ENCODE results near the gene KRTAP12-3.
"Not testable (repeated sequence)": the region's sequence is repeated elsewhere in the genome, so short reads cannot be mapped to it uniquely, and the experiment has no call there.

KRTAP12-3 gene

DNA sequence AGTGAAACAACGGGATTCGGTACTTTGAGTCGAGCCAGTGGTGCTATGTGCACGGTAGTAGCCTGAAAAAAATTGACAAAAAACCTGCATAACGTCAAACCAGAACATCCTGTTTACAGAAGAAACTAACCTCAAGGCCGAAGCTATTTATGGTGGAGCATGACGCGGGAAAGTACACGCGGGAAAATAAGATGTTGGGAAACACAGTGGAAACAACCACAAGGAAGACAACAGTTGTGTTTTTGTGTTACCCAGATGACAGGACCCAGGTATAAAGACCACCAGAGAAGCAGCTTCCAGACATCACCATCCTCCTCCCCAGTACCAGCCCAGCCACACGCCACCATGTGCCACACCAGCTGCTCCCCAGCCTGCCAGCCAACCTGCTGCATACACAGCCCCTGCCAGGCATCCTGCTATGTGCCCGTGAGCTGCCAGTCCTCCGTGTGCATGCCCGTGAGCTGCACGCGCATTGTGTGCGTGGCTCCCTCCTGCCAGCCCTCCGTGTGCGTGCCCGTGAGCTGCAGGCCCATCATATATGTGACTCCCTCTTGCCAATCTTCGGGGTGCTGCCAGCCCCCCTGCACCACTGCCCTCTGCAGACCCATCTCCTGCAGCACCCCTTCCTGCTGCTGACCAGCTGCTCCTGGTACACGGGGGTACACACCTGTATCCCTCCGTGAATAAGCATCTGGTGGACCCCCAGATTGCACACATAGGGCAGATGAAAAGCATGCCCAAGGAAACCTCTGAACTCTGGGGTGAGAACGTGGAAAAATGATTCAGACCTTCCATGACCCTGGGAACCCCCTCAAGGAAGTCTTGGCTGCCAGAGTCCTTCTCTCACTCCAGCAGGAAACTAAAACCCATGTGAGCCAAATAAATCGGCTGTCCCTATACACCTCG, at the start of gene KRTAP12-3:
KRTAP12-3 (plus strand) TSS at position 298 of the 906 bp plus-strand sequence; CDS start at position 346, 48 bp downstream.
- ChIA-PET CTCF (interaction anchor here (0.7 kb wide), 1 partner anchor 85 kb away, joined by 3 read pairs; no protein-coding TSS in a partner anchor), POLR2A (ENCODE audit: low non-redundant PET) (no interaction called here)
- no peak within 1 kb of the TSS for H3K27ac ChIP-seq
- no peak for TF ChIP-seq CTCF (conservative IDR thresholded peaks at IDR 0.05; ENCODE audit: low read depth)
- DNase-seq (ENCODE audit: low spot score): no peak

GRCh38 chr21:44609193-44609592, 48.5 kb upstream of the KRTAP12-3 start:
- POLR2A ChIA-PET (ENCODE audit: low non-redundant PET): no interaction called here

GRCh38 chr21:44610157-44610843, 47.4 kb upstream of the KRTAP12-3 start:
- DNase-seq (ENCODE audit: low spot score); H3K27ac ChIP-seq; CTCF ChIA-PET; POLR2A ChIA-PET (ENCODE audit: low non-redundant PET): not testable (repeated sequence)

More at GRCh38 chr21:44609193-44609592, 48.5 kb upstream of the KRTAP12-3 start:
- TF ChIP-seq CTCF (conservative IDR thresholded peaks at IDR 0.05; ENCODE audit: low read depth): no peak
- no peak for DNase-seq (ENCODE audit: low spot score)
- CTCF ChIA-PET: no interaction called here
- no peak overlapping the region for H3K27ac ChIP-seq

DNA sequence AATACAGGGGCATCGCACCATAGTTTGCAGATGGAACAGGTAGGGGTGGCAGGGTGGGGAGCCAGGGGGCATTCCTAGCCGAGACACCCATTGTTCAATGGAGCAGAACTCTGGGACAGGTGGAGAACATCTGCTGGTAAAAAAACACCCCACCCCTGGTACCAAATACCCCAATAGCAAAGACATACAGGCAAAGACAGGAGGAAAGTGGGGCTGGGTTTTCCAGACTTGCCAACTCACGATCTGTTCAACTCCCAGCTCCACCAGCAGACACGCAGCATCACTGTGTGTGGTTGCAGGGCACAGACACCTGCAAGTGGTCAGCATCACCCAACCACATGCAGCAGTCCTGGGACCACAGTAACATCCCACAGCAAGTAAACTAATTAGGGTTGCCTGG, 46.2 kb upstream of the KRTAP12-3 start:
- DNase-seq (ENCODE audit: low spot score): no peak
- CTCF ChIA-PET: no interaction called here
- POLR2A ChIA-PET (ENCODE audit: low non-redundant PET): no interaction called here
- TF ChIP-seq CTCF (conservative IDR thresholded peaks at IDR 0.05; ENCODE audit: low read depth): no peak
- no peak overlapping the region for H3K27ac ChIP-seq

- no peak for DNase-seq (ENCODE audit: low spot score)
- ChIA-PET POLR2A (ENCODE audit: low non-redundant PET) (no interaction called here), CTCF (interaction anchor here (0.7 kb wide), 1 partner anchor 118 kb away, joined by 3 read pairs; no protein-coding TSS in a partner anchor)
- H3K27ac ChIP-seq: no peak within 1 kb of the TSS
- TF ChIP-seq CTCF (conservative IDR thresholded peaks at IDR 0.05; ENCODE audit: low read depth): no peak
Measured at GRCh38 chr21:44612029-44612486, 45.7 kb upstream of the KRTAP12-3 start, which contains the start of gene KRTAP10-8. Gene KRTAP10-8 (plus strand): TSS chr21:44612079. CDS start chr21:44612101, 22 bp downstream.

- ChIA-PET CTCF (interaction anchor here (0.7 kb wide), 1 partner anchor 119 kb away, joined by 3 read pairs; no protein-coding TSS in a partner anchor), POLR2A (ENCODE audit: low non-redundant PET) (no interaction called here)
- TF ChIP-seq CTCF (conservative IDR thresholded peaks at IDR 0.05; ENCODE audit: low read depth): no peak
- H3K27ac ChIP-seq: no peak overlapping the region
- no peak for DNase-seq (ENCODE audit: low spot score)
Measured at GRCh38 chr21:44612669-44613229, 45.0 kb upstream of the KRTAP12-3 start.

Data from RWPE1 (cell line).